Osteoblast (primary cell): ENCODE data around the gene PCDHB13. TPM values are rescaled to one million over a fixed set of nuclear protein-coding genes. Genes with fewer than 3 reads are reported as not detected.
"Not testable (repeated sequence)": the region's sequence is repeated elsewhere in the genome, so short reads cannot be mapped to it uniquely, and the experiment has no call there.

Source experiments
- DNase-seq: peaks from one replicate; pipeline ENCODE4 v3.0.0; 2011; ENCODE audit warnings: low spot score, mixed read lengths; ENCODE audit not compliant: insufficient read length; ENCODE audit errors: missing footprints
- H2AFZ ChIP-seq: 2 replicates; pipeline ENCODE4 v1.6.0; 2011; ENCODE audit warnings: mild to moderate bottlenecking, low read length
- H3K27ac ChIP-seq: 2 replicates; pipeline ENCODE4 v1.5.1; 2011; ENCODE audit warnings: mild to moderate bottlenecking, low read depth, low read length, moderate library complexity
- H3K27me3 ChIP-seq: 2 replicates; pipeline ENCODE4 v1.6.0; 2012; ENCODE audit warnings: mild to moderate bottlenecking, control low read depth, inconsistent platforms, low read length, moderate library complexity; ENCODE audit not compliant: insufficient read depth
- H3K36me3 ChIP-seq: 2 replicates; pipeline ENCODE4 v1.5.1; 2011; ENCODE audit warnings: mild to moderate bottlenecking, low read length, control low read depth, moderate library complexity; ENCODE audit not compliant: insufficient read depth
- H3K4me1 ChIP-seq: 2 replicates; pipeline ENCODE4 v1.5.1; 2011; ENCODE audit warnings: mild to moderate bottlenecking, low read length, control low read depth, moderate library complexity; ENCODE audit not compliant: insufficient read depth
- H3K4me2 ChIP-seq: 2 replicates; pipeline ENCODE4 v1.6.0; 2011; ENCODE audit warnings: mild to moderate bottlenecking, low read length; ENCODE audit not compliant: insufficient read depth
- H3K4me3 ChIP-seq: fragments of 200-600 bp; sonication (generic); 3 replicates; pipeline ENCODE4 v1.5.1; 2012; ENCODE audit warnings: mild to moderate bottlenecking, low read length, inconsistent platforms; ENCODE audit not compliant: insufficient read depth
- H3K79me2 ChIP-seq: 2 replicates; pipeline ENCODE4 v1.6.0; 2012; ENCODE audit warnings: mild to moderate bottlenecking, low read length, control low read depth, inconsistent platforms; ENCODE audit not compliant: insufficient read depth
- H3K9me3 ChIP-seq: 2 replicates; pipeline ENCODE4 v1.5.1; 2011; ENCODE audit warnings: low read depth, low read length, control low read depth
- H4K20me1 ChIP-seq: 2 replicates; pipeline ENCODE4 v1.6.0; 2012; ENCODE audit warnings: mild to moderate bottlenecking, low read length, control low read depth; ENCODE audit not compliant: insufficient read depth
- CTCF ChIP-seq: IDR thresholded peaks from 2 replicates; pipeline ENCODE4 v1.5.1; 2011; ENCODE audit warnings: mild to moderate bottlenecking, low read depth, low read length, moderate library complexity; ENCODE audit errors: extremely low read depth
- total RNA-seq: library from RNA; depleted of rRNA; stranded (reverse); fragments of >200 nt; gene quantifications from 2 replicates; pipeline ENCODE4 v1.2.3, GENCODE V29; 2012

The PCDHB13 gene
- total RNA-seq, 1 donor, result 2.2 TPM

- H3K4me3 ChIP-seq, H3K4me1 ChIP-seq, H3K79me2 ChIP-seq, H3K9me3 ChIP-seq, H3K36me3 ChIP-seq, H3K27me3 ChIP-seq, H3K27ac ChIP-seq, H2AFZ ChIP-seq, H3K4me2 ChIP-seq, H4K20me1 ChIP-seq, DNase-seq: not testable (repeated sequence)
Observed at GRCh38 chr5:141210849-141211248, 2.9 kb upstream of the PCDHB13 start.

GRCh38 chr5:141214583-141214982 lies 864 bp downstream of the PCDHB13 start:
- not testable (repeated sequence) for H3K79me2 ChIP-seq, H3K36me3 ChIP-seq

GRCh38 chr5:141215504-141215903 lies 1.8 kb downstream of the PCDHB13 start:
- not testable (repeated sequence) for H4K20me1 ChIP-seq, DNase-seq, H3K4me2 ChIP-seq, H3K79me2 ChIP-seq, H2AFZ ChIP-seq, H3K27ac ChIP-seq, H3K4me3 ChIP-seq, H3K27me3 ChIP-seq, H3K9me3 ChIP-seq, H3K36me3 ChIP-seq, H3K4me1 ChIP-seq

More at GRCh38 chr5:141214583-141214982, 864 bp downstream of the PCDHB13 start:
- not testable (repeated sequence) for H3K4me3 ChIP-seq, H4K20me1 ChIP-seq, H3K4me1 ChIP-seq, H3K9me3 ChIP-seq, DNase-seq, H3K27ac ChIP-seq, H3K27me3 ChIP-seq, H3K4me2 ChIP-seq, H2AFZ ChIP-seq

- H3K79me2 ChIP-seq, H3K27ac ChIP-seq, H3K4me1 ChIP-seq, H3K4me3 ChIP-seq, H3K4me2 ChIP-seq, H3K36me3 ChIP-seq, H2AFZ ChIP-seq, H3K9me3 ChIP-seq, H4K20me1 ChIP-seq, DNase-seq, H3K27me3 ChIP-seq: not testable (repeated sequence)
Observed at GRCh38 chr5:141216035-141216434, 2.3 kb downstream of the PCDHB13 start.

GRCh38 chr5:141223112-141223783 lies 9.5 kb downstream of the PCDHB13 start, which contains the start of gene PCDHB14:
Gene PCDHB14, plus strand, starts transcription at chr5:141223343. Its CDS starts 163 bp downstream, at chr5:141223506.
- no peak within 1 kb of the TSS for H3K27ac ChIP-seq
- no peak for DNase-seq
- H2AFZ ChIP-seq, result peak within 1 kb of the TSS; percentile 42
- H3K79me2 ChIP-seq, result no peaks in the 10 kb centered on the region
- H3K27me3 ChIP-seq, result no peaks in the 10 kb centered on the region
- peak within 1 kb of the TSS; percentile 62 for H3K4me3 ChIP-seq
- H4K20me1 ChIP-seq, result no peaks in the 10 kb centered on the region
- peak; percentile 42 for TF ChIP-seq CTCF
- H3K4me2 ChIP-seq, result peak within 1 kb of the TSS; percentile 65
- no peaks in the 10 kb centered on the region for H3K36me3 ChIP-seq
- no peaks in the 10 kb centered on the region for H3K4me1 ChIP-seq
- H3K9me3 ChIP-seq, result no peaks in the 10 kb centered on the region

GRCh38 chr5:141224844-141225243 lies 11.1 kb downstream of the PCDHB13 start:
- H3K27me3 ChIP-seq, H3K4me2 ChIP-seq, H3K4me1 ChIP-seq, H2AFZ ChIP-seq, H3K36me3 ChIP-seq, H3K79me2 ChIP-seq, H4K20me1 ChIP-seq, H3K9me3 ChIP-seq, DNase-seq, H3K4me3 ChIP-seq, H3K27ac ChIP-seq: not testable (repeated sequence)

GRCh38 chr5:141225421-141225820 lies 11.7 kb downstream of the PCDHB13 start:
- H3K4me1 ChIP-seq, DNase-seq: not testable (repeated sequence)

More at GRCh38 chr5:141225421-141225820, 11.7 kb downstream of the PCDHB13 start:
- H3K27me3 ChIP-seq, H3K79me2 ChIP-seq, H3K27ac ChIP-seq, H3K4me3 ChIP-seq, H3K4me2 ChIP-seq, H3K9me3 ChIP-seq, H4K20me1 ChIP-seq, H2AFZ ChIP-seq, H3K36me3 ChIP-seq: not testable (repeated sequence)
